ACC112 (cell line): ENCODE data around the gene TP53INP2.

Experiments used
- H2AFZ ChIP-seq: fragments of 200-600 bp; sonication (generic); one replicate; pipeline ENCODE4 v1.6.0; 2017; ENCODE audit warnings: antibody characterized with exemption, low read length; ENCODE audit not compliant: unreplicated experiment
- H3K27ac ChIP-seq: fragments of 200-600 bp; sonication (generic); 2 replicates; pipeline ENCODE4 v1.5.1; 2014; ENCODE audit warnings: low read depth, mild to moderate bottlenecking, antibody characterized with exemption, low read length, moderate library complexity
- H3K27me3 ChIP-seq: fragments of 200-600 bp; sonication (generic); 2 replicates; pipeline ENCODE4 v1.6.1; 2014; ENCODE audit warnings: mild to moderate bottlenecking, antibody characterized with exemption, low read length, moderate library complexity, mixed read lengths; ENCODE audit not compliant: insufficient read depth
- H3K36me3 ChIP-seq: fragments of 200-600 bp; sonication (generic); 2 replicates; pipeline ENCODE4 v1.6.1; 2016; ENCODE audit warnings: mild to moderate bottlenecking, antibody characterized with exemption, low read length, moderate library complexity, mixed read lengths; ENCODE audit not compliant: insufficient read depth
- H3K4me1 ChIP-seq: fragments of 200-600 bp; sonication (generic); one replicate; pipeline ENCODE4 v1.6.1; 2016; ENCODE audit warnings: low read length, mixed read lengths; ENCODE audit not compliant: insufficient read depth, unreplicated experiment, control insufficient read depth
- H3K4me3 ChIP-seq: fragments of 200-600 bp; sonication (generic); 2 replicates; pipeline ENCODE4 v1.5.1; 2014; ENCODE audit warnings: mild to moderate bottlenecking, low read depth, low read length
- H3K79me2 ChIP-seq: fragments of 200-600 bp; sonication (generic); one replicate; pipeline ENCODE4 v1.6.0; 2016; ENCODE audit warnings: low read length; ENCODE audit not compliant: control insufficient read depth, unreplicated experiment, insufficient read depth

TP53INP2 gene

DNA sequence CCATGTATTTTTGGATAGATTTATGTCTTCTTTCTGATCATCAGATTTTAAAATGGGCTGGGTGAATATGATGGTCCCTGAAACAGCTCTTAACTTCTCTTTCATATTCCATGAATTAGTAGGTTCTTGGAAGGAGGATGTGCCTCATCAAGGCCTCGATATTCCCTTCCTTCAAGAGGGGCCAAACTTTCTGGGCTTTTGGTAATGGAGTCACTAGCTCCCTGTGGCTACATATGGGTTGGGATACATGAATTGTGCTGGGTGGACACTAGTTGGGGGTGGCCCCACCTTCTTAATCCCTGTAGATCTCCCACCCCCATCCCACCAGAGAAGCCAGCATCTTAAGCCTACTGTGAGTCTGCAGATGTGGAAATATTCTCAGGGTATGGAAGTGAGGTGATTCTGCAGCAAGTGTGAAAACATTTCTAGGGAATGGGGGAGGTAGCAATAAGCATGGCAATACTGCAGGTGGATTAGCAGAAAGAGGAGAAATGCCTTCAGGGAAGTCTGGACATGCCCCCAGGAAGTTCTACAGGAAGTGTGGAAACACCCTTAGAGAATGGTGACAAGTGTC, 2.2 kb downstream of the TP53INP2 start:
- no peak overlapping the region for H3K27ac ChIP-seq
- H3K79me2 ChIP-seq = no peaks in the 10 kb centered on the region
- peaks cover 20% of the 10 kb centered on the region for H3K4me1 ChIP-seq

GRCh38 chr20:34706912-34707784, 3.0 kb downstream of the TP53INP2 start:
- Histone ChIP-seq H3K4me1 (peaks cover 20% of the 10 kb centered on the region), H3K36me3 (no peaks in the 10 kb centered on the region), H3K27ac (no peak overlapping the region), H3K79me2 (no peaks in the 10 kb centered on the region), H2AFZ (no peak overlapping the region), H3K27me3 (no peaks in the 10 kb centered on the region), H3K4me3 (no peak overlapping the region)

More for the DNA sequence above, 2.2 kb downstream of the TP53INP2 start:
- H3K27me3 ChIP-seq = no peaks in the 10 kb centered on the region
- H3K4me3 ChIP-seq = no peak overlapping the region
- H2AFZ ChIP-seq = no peak overlapping the region
- no peaks in the 10 kb centered on the region for H3K36me3 ChIP-seq

- Histone ChIP-seq H3K27me3 (no peaks in the 10 kb centered on the region), H3K27ac (peak overlapping the region; percentile 26; the same call in 1 of the 2 replicates), H3K36me3 (no peaks in the 10 kb centered on the region), H3K4me1 (peaks cover 28% of the 10 kb centered on the region), H2AFZ (peak overlapping the region; percentile 26), H3K79me2 (no peaks in the 10 kb centered on the region), H3K4me3 (peak overlapping the region; percentile 90)
Observed at GRCh38 chr20:34708621-34709043, 4.5 kb downstream of the TP53INP2 start.

- Histone ChIP-seq H3K79me2 (no peaks in the 10 kb centered on the region), H3K4me3 (peak overlapping the region; percentile 90), H3K4me1 (peaks cover 34% of the 10 kb centered on the region), H3K36me3 (no peaks in the 10 kb centered on the region), H2AFZ (peak overlapping the region; percentile 80), H3K27ac (peak overlapping the region; percentile 76), H3K27me3 (no peaks in the 10 kb centered on the region)
Observed at GRCh38 chr20:34709044-34709830, 5.1 kb downstream of the TP53INP2 start.

GRCh38 chr20:34709831-34710567, 5.9 kb downstream of the TP53INP2 start:
- no peaks in the 10 kb centered on the region for H3K79me2 ChIP-seq
- peak overlapping the region; percentile 90 for H3K4me3 ChIP-seq
- peak overlapping the region; percentile 80 for H2AFZ ChIP-seq
- H3K4me1 ChIP-seq = peaks cover 32% of the 10 kb centered on the region
- no peaks in the 10 kb centered on the region; the same call in 1 of the 2 replicates for H3K36me3 ChIP-seq
- H3K27me3 ChIP-seq = no peaks in the 10 kb centered on the region
- peak overlapping the region; percentile 76; the same call in 1 of the 2 replicates for H3K27ac ChIP-seq

DNA sequence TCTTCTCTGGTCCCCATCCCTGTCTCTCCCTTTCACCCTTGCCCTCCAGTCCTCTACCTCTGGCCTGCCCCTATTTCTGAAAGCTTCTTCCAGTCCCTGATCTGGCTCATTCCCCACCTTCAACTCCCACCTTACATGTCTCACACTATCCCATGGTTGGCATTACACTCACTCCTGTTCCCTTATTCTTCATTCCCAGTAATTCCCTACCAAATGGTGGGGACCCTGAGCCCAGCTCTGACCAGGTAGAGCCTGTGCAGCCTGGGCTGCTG, 6.4 kb downstream of the TP53INP2 start:
- Histone ChIP-seq H3K27ac (no peak overlapping the region), H3K79me2 (no peaks in the 10 kb centered on the region), H2AFZ (no peak overlapping the region), H3K36me3 (no peaks in the 10 kb centered on the region; the same call in 1 of the 2 replicates), H3K4me1 (peaks cover 30% of the 10 kb centered on the region), H3K27me3 (no peaks in the 10 kb centered on the region), H3K4me3 (peak overlapping the region; percentile 90)

- Histone ChIP-seq H3K27me3 (no peaks in the 10 kb centered on the region), H2AFZ (no peak overlapping the region), H3K27ac (no peak overlapping the region), H3K79me2 (no peaks in the 10 kb centered on the region), H3K4me1 (peaks cover 30% of the 10 kb centered on the region), H3K4me3 (peak overlapping the region; percentile 90; the same call in 1 of the 2 replicates), H3K36me3 (no peaks in the 10 kb centered on the region; the same call in 1 of the 2 replicates)
Observed at GRCh38 chr20:34710861-34711574, 6.9 kb downstream of the TP53INP2 start.

GRCh38 chr20:34711813-34712430, 7.8 kb downstream of the TP53INP2 start:
- Histone ChIP-seq H3K36me3 (no peaks in the 10 kb centered on the region; the same call in 1 of the 2 replicates), H3K27ac (no peak overlapping the region), H3K4me1 (peaks cover 30% of the 10 kb centered on the region), H3K79me2 (no peaks in the 10 kb centered on the region), H2AFZ (no peak overlapping the region), H3K27me3 (no peaks in the 10 kb centered on the region), H3K4me3 (no peak overlapping the region)

DNA sequence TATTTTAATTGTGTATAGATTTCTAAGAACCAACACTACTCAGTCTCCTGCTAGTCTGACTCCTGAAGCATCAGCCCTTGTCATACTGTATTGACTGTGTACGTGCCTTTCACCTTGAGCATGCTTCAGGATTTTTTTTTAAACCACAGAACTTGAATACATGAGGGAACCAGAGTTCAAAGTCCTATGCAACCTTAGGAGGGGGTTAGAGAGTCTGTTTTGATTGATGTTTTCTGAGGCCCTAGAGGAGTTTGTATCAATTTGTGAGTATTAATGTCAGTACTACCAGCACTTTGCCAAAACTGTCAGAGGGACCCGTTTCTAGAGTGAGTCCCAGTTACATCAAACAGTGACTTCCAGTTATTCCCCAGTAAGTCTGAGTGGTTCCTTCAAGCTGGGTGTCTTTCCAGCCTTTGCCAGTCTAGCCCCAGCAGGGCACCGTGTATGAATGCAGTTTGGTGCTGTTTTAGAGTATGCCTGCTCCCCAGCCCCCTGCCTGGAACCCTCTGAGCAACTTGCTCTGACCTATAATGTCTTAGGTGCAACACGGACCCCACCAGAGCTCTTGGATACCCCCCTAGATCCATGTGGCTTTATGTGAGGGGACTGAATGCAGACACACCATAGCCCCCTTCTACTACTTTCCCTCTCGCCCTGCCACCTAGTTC, 8.5 kb downstream of the TP53INP2 start:
- H3K27me3 ChIP-seq = no peaks in the 10 kb centered on the region
- H3K36me3 ChIP-seq = peaks cover 5% of the 10 kb centered on the region
- H3K4me1 ChIP-seq = peaks cover 30% of the 10 kb centered on the region
- peak overlapping the region; percentile 63 for H3K27ac ChIP-seq
- no peak overlapping the region for H3K4me3 ChIP-seq
- no peaks in the 10 kb centered on the region for H3K79me2 ChIP-seq
- no peak overlapping the region for H2AFZ ChIP-seq
